Hepatocyte (in vitro differentiated cells): Measurements from ENCODE around the gene FOXO4. TPM values are rescaled to one million over a fixed set of nuclear protein-coding genes. Genes with fewer than 3 reads are reported as not detected.

Experiments used
- DNase-seq: peaks from one replicate; pipeline ENCODE4 v3.0.0-alpha.2; 2016; ENCODE audit warnings: low spot score
- H2AFZ ChIP-seq: fragments of 200-600 bp; sonication (generic); 2 replicates; pipeline ENCODE4 v1.6.0; 2016; ENCODE audit warnings: antibody characterized with exemption, mild to moderate bottlenecking
- H3K27ac ChIP-seq: fragments of 200-600 bp; sonication (generic); 2 replicates; pipeline ENCODE4 v1.5.1; 2016; ENCODE audit warnings: mild to moderate bottlenecking
- H3K27me3 ChIP-seq: fragments of 200-600 bp; sonication (generic); 2 replicates; pipeline ENCODE4 v1.6.1; 2016
- H3K36me3 ChIP-seq: fragments of 200-600 bp; sonication (generic); replicated peaks from 2 replicates; pipeline ENCODE4 v1.5.1; 2016; ENCODE audit warnings: low read depth; ENCODE audit not compliant: insufficient read depth
- H3K4me1 ChIP-seq: fragments of 200-600 bp; sonication (generic); 2 replicates; pipeline ENCODE4 v1.5.1; 2016; ENCODE audit warnings: mild to moderate bottlenecking, moderate library complexity; ENCODE audit not compliant: insufficient read depth
- H3K4me2 ChIP-seq: fragments of 200-600 bp; sonication (generic); 2 replicates; pipeline ENCODE4 v1.6.0; 2016
- H3K4me3 ChIP-seq: fragments of 200-600 bp; sonication (generic); 2 replicates; pipeline ENCODE4 v1.5.1; 2016; ENCODE audit warnings: mild to moderate bottlenecking
- H3K79me2 ChIP-seq: fragments of 200-600 bp; sonication (generic); 2 replicates; pipeline ENCODE4 v1.6.0; 2017; ENCODE audit warnings: mild to moderate bottlenecking
- H3K9me2 ChIP-seq: fragments of 200-600 bp; sonication (generic); replicated peaks from 2 replicates; pipeline ENCODE4 v1.6.0; 2017; ENCODE audit warnings: mild to moderate bottlenecking; ENCODE audit not compliant: insufficient read depth
- H3K9me3 ChIP-seq: fragments of 200-600 bp; sonication (generic); 2 replicates; pipeline ENCODE4 v1.5.1; 2016; ENCODE audit warnings: low read depth, mild to moderate bottlenecking
- H4K20me1 ChIP-seq: fragments of 200-600 bp; sonication (generic); 2 replicates; pipeline ENCODE4 v1.6.0; 2016; ENCODE audit warnings: mild to moderate bottlenecking; ENCODE audit not compliant: insufficient read depth, poor library complexity, severe bottlenecking
- EZH2 ChIP-seq: fragments of 200-600 bp; sonication (generic); IDR thresholded peaks from 2 replicates; pipeline ENCODE4 v1.6.1; 2016; ENCODE audit warnings: antibody characterized with exemption, mild to moderate bottlenecking, borderline replicate concordance
- EZH2phosphoT487 ChIP-seq: fragments of 200-600 bp; sonication (generic); IDR thresholded peaks from one replicate; pipeline ENCODE4 v1.6.1; 2018; ENCODE audit warnings: antibody characterized with exemption, mild to moderate bottlenecking, low read depth, moderate library complexity; ENCODE audit not compliant: unreplicated experiment, severe bottlenecking
- WGBS: methylation state at CpG from one replicate; pipeline ENCODE4 v1.1.6; 2016; ENCODE audit warnings: low lambda C conversion rate; ENCODE audit errors: missing lambda C conversion rate; 5-methylcytosine and 5-hydroxymethylcytosine counted together
- polyA plus RNA-seq: library from polyadenylated mRNA; unstranded; fragments of >200 nt; fragmentation: Nextera tagmentation; extraction: Ambion mirVana; gene quantifications from 2 replicates; pipeline ENCODE4 v1.2.1, GENCODE V29; 2016
- total RNA-seq: library from RNA; depleted of rRNA; stranded (reverse); fragments of >200 nt; gene quantifications from 2 replicates; pipeline ENCODE4 v1.2.3, GENCODE V29; 2014
- TF ChIP-seq, protein P1 (sequence below): fragments of 200-600 bp; sonication (generic); IDR thresholded peaks from 2 replicates; pipeline ENCODE4 v1.5.1; 2016; ENCODE audit warnings: antibody characterized with exemption, mild to moderate bottlenecking; ENCODE audit not compliant: poor library complexity

Gene FOXO4
- total and polyA plus RNA-seq, 2 experiments from 2014 or later, result 6.3 to 10.8 TPM

GRCh38 chrX:71128166-71128833 is 32.6 kb downstream of the FOXO4 start:
- no peak overlapping the region for H2AFZ ChIP-seq
- no peaks in the 10 kb centered on the region for H4K20me1 ChIP-seq
- no peaks in the 10 kb centered on the region for H3K36me3 ChIP-seq
- no peak overlapping the region for H3K4me2 ChIP-seq
- WGBS, result 81% methylated on average over 12 of the region's 12 CpGs
- no peaks in the 10 kb centered on the region for H3K9me2 ChIP-seq
- H3K27me3 ChIP-seq, result no peaks in the 10 kb centered on the region
- DNase-seq, result no peak
- H3K4me1 ChIP-seq, result no peaks in the 10 kb centered on the region
- no peak for TF ChIP-seq EZH2
- TF ChIP-seq EZH2phosphoT487, result no peak
- TF ChIP-seq, protein P1, sequence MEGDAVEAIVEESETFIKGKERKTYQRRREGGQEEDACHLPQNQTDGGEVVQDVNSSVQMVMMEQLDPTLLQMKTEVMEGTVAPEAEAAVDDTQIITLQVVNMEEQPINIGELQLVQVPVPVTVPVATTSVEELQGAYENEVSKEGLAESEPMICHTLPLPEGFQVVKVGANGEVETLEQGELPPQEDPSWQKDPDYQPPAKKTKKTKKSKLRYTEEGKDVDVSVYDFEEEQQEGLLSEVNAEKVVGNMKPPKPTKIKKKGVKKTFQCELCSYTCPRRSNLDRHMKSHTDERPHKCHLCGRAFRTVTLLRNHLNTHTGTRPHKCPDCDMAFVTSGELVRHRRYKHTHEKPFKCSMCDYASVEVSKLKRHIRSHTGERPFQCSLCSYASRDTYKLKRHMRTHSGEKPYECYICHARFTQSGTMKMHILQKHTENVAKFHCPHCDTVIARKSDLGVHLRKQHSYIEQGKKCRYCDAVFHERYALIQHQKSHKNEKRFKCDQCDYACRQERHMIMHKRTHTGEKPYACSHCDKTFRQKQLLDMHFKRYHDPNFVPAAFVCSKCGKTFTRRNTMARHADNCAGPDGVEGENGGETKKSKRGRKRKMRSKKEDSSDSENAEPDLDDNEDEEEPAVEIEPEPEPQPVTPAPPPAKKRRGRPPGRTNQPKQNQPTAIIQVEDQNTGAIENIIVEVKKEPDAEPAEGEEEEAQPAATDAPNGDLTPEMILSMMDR, result no peak
- no peak overlapping the region for H3K27ac ChIP-seq
- no peaks in the 10 kb centered on the region for H3K9me3 ChIP-seq
- no peaks in the 10 kb centered on the region for H3K79me2 ChIP-seq
- H3K4me3 ChIP-seq, result no peak overlapping the region

DNA sequence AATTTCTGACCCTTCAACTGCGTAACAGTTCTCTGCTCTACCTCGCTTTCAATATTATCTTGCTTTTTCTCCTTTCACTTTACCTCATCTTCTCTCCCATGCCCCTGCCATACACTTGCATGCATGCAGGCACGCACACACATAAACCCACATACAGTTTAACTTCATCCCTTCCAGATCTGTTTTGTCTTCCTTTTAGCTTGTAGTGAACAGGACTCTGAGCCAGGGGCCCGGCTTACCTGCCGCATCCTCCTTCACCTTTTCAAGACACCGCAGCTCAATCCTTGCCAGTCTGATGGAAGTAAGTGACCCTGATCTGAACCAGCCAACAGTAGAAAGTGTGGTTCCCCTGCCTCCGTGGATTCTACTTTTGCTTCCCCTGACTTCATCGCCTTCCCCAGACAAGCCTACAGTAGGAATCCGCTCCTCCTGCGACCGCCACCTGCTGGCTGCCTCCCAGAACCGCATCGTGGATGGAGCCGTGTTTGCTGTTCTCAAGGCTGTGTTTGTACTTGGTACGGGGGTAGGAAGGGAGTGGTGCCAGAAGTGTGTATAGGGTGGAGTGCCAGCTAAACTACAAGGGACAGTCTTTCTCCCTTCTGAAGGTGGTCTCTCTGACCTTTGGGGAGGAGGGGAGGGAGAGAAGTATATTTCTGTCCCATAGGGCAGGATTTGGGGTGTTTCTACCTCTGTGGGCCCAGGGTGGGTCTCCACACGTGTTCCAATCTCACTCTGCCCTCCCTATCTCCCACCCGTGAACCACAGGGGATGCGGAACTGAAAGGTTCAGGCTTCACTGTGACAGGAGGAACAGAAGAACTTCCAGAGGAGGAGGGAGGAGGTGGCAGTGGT is 33.5 kb downstream of the FOXO4 start:
- TF ChIP-seq EZH2phosphoT487 (no peak), EZH2 (no peak)
- TF ChIP-seq, protein P1, result peak; percentile 69
- no peaks in the 10 kb centered on the region for H3K9me3 ChIP-seq
- no peaks in the 10 kb centered on the region for H3K9me2 ChIP-seq
- no peaks in the 10 kb centered on the region for H4K20me1 ChIP-seq
- H3K79me2 ChIP-seq, result no peaks in the 10 kb centered on the region
- H3K4me3 ChIP-seq, result no peak overlapping the region
- DNase-seq, result peak; percentile 71
- no peak overlapping the region for H3K27ac ChIP-seq
- H3K27me3 ChIP-seq, result no peaks in the 10 kb centered on the region
- H3K4me2 ChIP-seq, result no peak overlapping the region
- H2AFZ ChIP-seq, result no peak overlapping the region
- no peaks in the 10 kb centered on the region for H3K36me3 ChIP-seq
- 51% methylated on average over 18 of the region's 18 CpGs for WGBS
- H3K4me1 ChIP-seq, result no peaks in the 10 kb centered on the region

- no peak for DNase-seq
- Histone ChIP-seq H3K36me3 (no peaks in the 10 kb centered on the region), H3K4me3 (no peak overlapping the region), H3K27ac (no peak overlapping the region), H3K79me2 (no peaks in the 10 kb centered on the region), H3K4me1 (no peaks in the 10 kb centered on the region), H3K4me2 (no peak overlapping the region), H3K9me3 (no peaks in the 10 kb centered on the region), H3K9me2 (no peaks in the 10 kb centered on the region), H4K20me1 (no peaks in the 10 kb centered on the region), H2AFZ (no peak overlapping the region), H3K27me3 (no peaks in the 10 kb centered on the region)
- TF ChIP-seq EZH2 (no peak), EZH2phosphoT487 (no peak)
- TF ChIP-seq, protein P1, result no peak
- WGBS, result 80% methylated on average over 4 of the region's 4 CpGs
Measured at GRCh38 chrX:71131510-71131909, 35.9 kb downstream of the FOXO4 start.
